ENCODE results near the gene BPIFB3. TPM values are rescaled to one million over a fixed set of nuclear protein-coding genes. Genes with fewer than 3 reads are reported as not detected.

Gene BPIFB3
- total and polyA plus RNA-seq, 7 donors: not detected

GRCh38 chr20:33054381-33054780, 678 bp downstream of the BPIFB3 start:
- intact Hi-C loops (cut with DNase I): no loop called here
- Histone ChIP-seq H3K27ac (no peak overlapping the region), H3K36me3 (ENCODE audit: insufficient read depth in 1 of 2, low read depth in 1 of 2) (no peaks in the 10 kb centered on the region), H3K9me3 (no peaks in the 10 kb centered on the region), H3K4me3 (no peak overlapping the region), H3K4me1 (no peaks in the 10 kb centered on the region), H3K27me3 (ENCODE audit: insufficient read depth in 3 of 3, low read length in 2 of 3) (no peaks in the 10 kb centered on the region)
- TF ChIP-seq CTCF (IDR thresholded peaks at IDR 0.05): no peak
- no peak for ATAC-seq
- no peak for DNase-seq
- whole genome bisulfite sequencing, 3 donors: 84 to 86% (median 86%) methylated on average over 7 of the region's 7 CpGs

- WGBS, 3 donors: 47 to 63% (median 51%) methylated on average over 2 of the region's 2 CpGs
- Histone ChIP-seq H3K4me3 (no peak overlapping the region), H3K27me3 (ENCODE audit: insufficient read depth in 3 of 3, low read length in 2 of 3) (peaks cover 0 to 2% (median 0%) of the 10 kb centered on the region in 3 donors), H3K4me1 (no peaks in the 10 kb centered on the region), H3K36me3 (ENCODE audit: insufficient read depth in 1 of 2, low read depth in 1 of 2) (no peaks in the 10 kb centered on the region), H3K27ac (no peak overlapping the region), H3K9me3 (no peaks in the 10 kb centered on the region)
- DNase-seq (no peak), ATAC-seq (no peak)
- intact Hi-C loops (cut with DNase I): no loop called here
- TF ChIP-seq CTCF (IDR thresholded peaks at IDR 0.05): no peak
Observed at GRCh38 chr20:33054791-33055190, 1.1 kb downstream of the BPIFB3 start.

GRCh38 chr20:33059136-33059535, 5.4 kb downstream of the BPIFB3 start:
- no peak for ATAC-seq
- H3K27ac ChIP-seq: no peak overlapping the region
- H3K27me3 ChIP-seq (ENCODE audit: insufficient read depth in 3 of 3, low read length in 2 of 3): peaks cover 0 to 5% (median 0%) of the 10 kb centered on the region in 3 donors
- no peak for DNase-seq
- no peaks in the 10 kb centered on the region for H3K36me3 ChIP-seq (ENCODE audit: insufficient read depth in 1 of 2, low read depth in 1 of 2)
- no peaks in the 10 kb centered on the region for H3K9me3 ChIP-seq
- no peak for TF ChIP-seq CTCF (IDR thresholded peaks at IDR 0.05)
- no peak overlapping the region for H3K4me3 ChIP-seq
- intact Hi-C loops (cut with DNase I): no loop called here
- WGBS, 3 donors: 74 to 90% (median 76%) methylated on average over 7 of the region's 7 CpGs
- no peaks in the 10 kb centered on the region for H3K4me1 ChIP-seq

GRCh38 chr20:33059741-33060390, 6.2 kb downstream of the BPIFB3 start:
- DNase-seq (no peak), ATAC-seq (no peak)
- H3K4me3 ChIP-seq: no peak overlapping the region
- intact Hi-C loops (cut with DNase I): no loop called here
- H3K4me1 ChIP-seq: no peaks in the 10 kb centered on the region
- H3K27ac ChIP-seq: no peak overlapping the region
- no peaks in the 10 kb centered on the region for H3K36me3 ChIP-seq (ENCODE audit: insufficient read depth in 1 of 2, low read depth in 1 of 2)
- TF ChIP-seq CTCF (IDR thresholded peaks at IDR 0.05): no peak
- 88 to 90% (median 89%) methylated on average over 22 of the region's 22 CpGs for WGBS, 3 donors
- H3K9me3 ChIP-seq: no peaks in the 10 kb centered on the region
- peaks cover 0 to 6% (median 0%) of the 10 kb centered on the region in 3 donors for H3K27me3 ChIP-seq (ENCODE audit: insufficient read depth in 3 of 3, low read length in 2 of 3)

GRCh38 chr20:33061658-33062028, 7.9 kb downstream of the BPIFB3 start:
- H3K4me3 ChIP-seq: no peak overlapping the region
- ATAC-seq (no peak), DNase-seq (no peak)
- intact Hi-C loops (cut with DNase I): no loop called here
- no peak overlapping the region for H3K27ac ChIP-seq
- H3K27me3 ChIP-seq (ENCODE audit: insufficient read depth in 3 of 3, low read length in 2 of 3): peaks cover 0 to 6% (median 0%) of the 10 kb centered on the region in 3 donors
- WGBS, 3 donors: 69 to 79% (median 71%) methylated on average over 14 of the region's 14 CpGs
- H3K9me3 ChIP-seq: no peaks in the 10 kb centered on the region
- H3K36me3 ChIP-seq (ENCODE audit: insufficient read depth in 1 of 2, low read depth in 1 of 2): no peaks in the 10 kb centered on the region
- no peak for TF ChIP-seq CTCF (IDR thresholded peaks at IDR 0.05)
- no peaks in the 10 kb centered on the region for H3K4me1 ChIP-seq
